Cardiac muscle cell (in vitro differentiated cells and primary cell): Measurements from ENCODE around the gene NFATC1. TPM values are rescaled to one million over a fixed set of nuclear protein-coding genes. Genes with fewer than 3 reads are reported as not detected.

ENCODE experiments used
- DNase-seq, 2 donors: peaks; one replicate each; pipeline versions ENCODE4 v3.0.0 to v3.0.0-alpha.2; 2010 to 2017; ENCODE audit warnings: low read depth in 1 of 2, low spot score in 1 of 2
- H3K27ac ChIP-seq: fragments of 200-600 bp; sonication (generic); 2 replicates; pipeline ENCODE4 v1.5.1; 2016
- H3K27me3 ChIP-seq: fragments of 200-600 bp; sonication (generic); 2 replicates; pipeline ENCODE4 v1.6.0; 2016; ENCODE audit warnings: control low read depth
- H3K36me3 ChIP-seq: fragments of 200-600 bp; sonication (generic); 2 replicates; pipeline ENCODE4 v1.5.1; 2016; ENCODE audit warnings: control low read depth
- H3K4me1 ChIP-seq: fragments of 200-600 bp; sonication (generic); 2 replicates; pipeline ENCODE4 v1.8.1; 2017; ENCODE audit warnings: low read depth, mild to moderate bottlenecking, mixed run types
- H3K4me3 ChIP-seq: fragments of 200-600 bp; sonication (generic); 2 replicates; pipeline ENCODE4 v1.5.1; 2016; ENCODE audit warnings: mild to moderate bottlenecking
- H3K9me3 ChIP-seq: fragments of 200-600 bp; sonication (generic); 2 replicates; pipeline ENCODE4 v1.5.1; 2017; ENCODE audit warnings: low read depth, mild to moderate bottlenecking, control low read depth
- polyA plus RNA-seq: library from polyadenylated mRNA; unstranded; fragments of >200 nt; fragmentation: Nextera tagmentation; extraction: Ambion mirVana; gene quantifications from 2 replicates; pipeline ENCODE4 v1.2.1, GENCODE V29; 2016
- total RNA-seq: library from RNA; depleted of rRNA; stranded (reverse); fragments of >200 nt; gene quantifications from 2 replicates; pipeline ENCODE4 v1.2.3, GENCODE V29; 2016
- TF ChIP-seq, protein P1 (sequence below): IDR thresholded peaks from 2 replicates; pipeline ENCODE4 v1.5.1; 2012; ENCODE audit warnings: low read depth, mild to moderate bottlenecking, low read length

Gene NFATC1
- total and polyA plus RNA-seq, 2 experiments from 2014 or later = 10.8 to 11.7 TPM

DNA sequence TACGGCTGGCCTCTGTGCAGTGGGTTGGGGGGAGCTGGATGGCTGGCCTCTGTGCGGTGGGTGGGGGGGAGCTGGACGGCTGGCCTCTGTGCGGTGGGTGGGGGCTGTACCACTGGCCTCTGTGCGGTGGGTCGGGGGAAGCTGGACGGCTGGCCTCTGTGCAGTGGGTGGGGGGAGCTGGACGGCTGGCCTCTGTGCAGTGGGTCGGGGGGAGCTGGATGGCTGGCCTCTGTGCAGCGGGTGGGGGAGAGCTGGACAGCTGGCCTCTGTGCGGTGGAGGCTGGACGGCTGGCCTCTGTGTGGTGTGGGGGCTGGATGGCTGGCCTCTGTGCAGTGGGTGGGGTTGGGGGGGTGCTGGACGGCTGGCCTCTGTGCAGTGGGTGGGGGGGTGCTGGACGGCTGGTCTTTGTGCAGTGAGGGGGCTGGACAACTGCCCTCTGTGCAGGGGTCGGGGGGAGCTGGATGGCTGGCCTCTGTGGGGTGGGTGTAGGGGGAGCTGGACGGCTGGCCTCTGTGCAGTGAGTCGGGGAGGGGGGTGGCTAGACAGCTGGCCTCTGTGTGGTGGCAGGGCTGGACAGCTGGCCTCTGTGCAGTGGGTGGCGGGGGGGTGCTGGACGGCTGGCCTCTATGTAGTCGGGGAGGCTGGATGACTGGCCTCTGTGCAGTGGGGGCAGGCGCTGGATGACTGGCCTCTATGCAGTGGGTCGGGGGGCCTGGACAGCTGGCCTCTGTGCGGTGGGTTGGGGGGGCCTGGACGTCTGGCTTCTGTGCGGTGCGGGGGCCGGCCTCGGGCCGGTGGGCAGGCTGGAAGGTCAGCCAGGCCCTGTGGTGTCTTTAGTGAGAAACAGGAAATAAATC, 31.9 kb downstream of the NFATC1 start:
- no peaks in the 10 kb centered on the region for H3K36me3 ChIP-seq
- no peaks in the 10 kb centered on the region for H3K4me1 ChIP-seq
- no peaks in the 10 kb centered on the region for H3K27me3 ChIP-seq
- no peak overlapping the region for H3K27ac ChIP-seq
- DNase-seq = no peak
- TF ChIP-seq, protein P1, sequence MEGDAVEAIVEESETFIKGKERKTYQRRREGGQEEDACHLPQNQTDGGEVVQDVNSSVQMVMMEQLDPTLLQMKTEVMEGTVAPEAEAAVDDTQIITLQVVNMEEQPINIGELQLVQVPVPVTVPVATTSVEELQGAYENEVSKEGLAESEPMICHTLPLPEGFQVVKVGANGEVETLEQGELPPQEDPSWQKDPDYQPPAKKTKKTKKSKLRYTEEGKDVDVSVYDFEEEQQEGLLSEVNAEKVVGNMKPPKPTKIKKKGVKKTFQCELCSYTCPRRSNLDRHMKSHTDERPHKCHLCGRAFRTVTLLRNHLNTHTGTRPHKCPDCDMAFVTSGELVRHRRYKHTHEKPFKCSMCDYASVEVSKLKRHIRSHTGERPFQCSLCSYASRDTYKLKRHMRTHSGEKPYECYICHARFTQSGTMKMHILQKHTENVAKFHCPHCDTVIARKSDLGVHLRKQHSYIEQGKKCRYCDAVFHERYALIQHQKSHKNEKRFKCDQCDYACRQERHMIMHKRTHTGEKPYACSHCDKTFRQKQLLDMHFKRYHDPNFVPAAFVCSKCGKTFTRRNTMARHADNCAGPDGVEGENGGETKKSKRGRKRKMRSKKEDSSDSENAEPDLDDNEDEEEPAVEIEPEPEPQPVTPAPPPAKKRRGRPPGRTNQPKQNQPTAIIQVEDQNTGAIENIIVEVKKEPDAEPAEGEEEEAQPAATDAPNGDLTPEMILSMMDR = no peak
- no peaks in the 10 kb centered on the region for H3K9me3 ChIP-seq
- no peak overlapping the region for H3K4me3 ChIP-seq

DNA sequence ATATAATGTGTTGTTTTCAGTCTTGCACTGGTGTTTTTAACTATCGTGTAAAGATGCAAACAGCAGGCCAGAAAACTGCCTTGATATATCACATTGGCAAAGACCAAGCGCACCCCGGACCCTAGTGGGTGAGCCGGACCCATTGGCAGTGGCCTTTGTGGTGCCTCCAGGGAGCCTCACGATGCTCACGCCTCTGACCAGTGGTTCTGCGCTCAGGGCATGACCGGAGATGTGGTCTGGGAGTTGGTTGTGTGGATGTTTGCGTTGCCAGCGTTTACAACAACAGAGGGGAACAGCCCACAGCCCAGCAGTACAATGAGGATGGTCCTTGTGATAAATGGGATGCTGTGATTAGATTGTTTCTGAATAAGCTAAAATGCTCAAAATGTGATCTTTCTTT, 32.6 kb downstream of the NFATC1 start:
- Histone ChIP-seq H3K27me3 (no peaks in the 10 kb centered on the region), H3K27ac (no peak overlapping the region), H3K4me1 (no peaks in the 10 kb centered on the region), H3K9me3 (no peaks in the 10 kb centered on the region), H3K4me3 (no peak overlapping the region), H3K36me3 (no peaks in the 10 kb centered on the region)
- DNase-seq = no peak
- TF ChIP-seq, protein P1 = no peak

DNA sequence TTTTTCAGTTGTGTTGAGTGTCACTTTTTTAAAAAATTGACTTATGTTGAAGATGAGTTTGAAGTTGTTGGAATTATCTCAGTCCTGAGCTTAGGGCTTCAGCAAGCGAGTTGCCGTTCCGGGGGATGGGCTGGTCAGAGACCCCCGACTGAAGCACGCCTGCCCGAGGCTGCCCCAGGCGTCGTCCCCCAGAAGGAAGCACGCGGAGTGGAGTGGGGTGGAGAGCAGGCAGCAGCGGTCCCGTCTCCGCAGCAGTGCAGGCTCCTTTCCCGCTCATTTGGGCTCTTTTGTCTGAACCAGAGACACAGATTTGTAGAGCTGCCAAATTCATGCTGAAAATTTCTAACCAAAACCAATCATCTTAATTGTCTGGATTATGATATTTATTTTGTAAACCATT, 33.7 kb downstream of the NFATC1 start:
- Histone ChIP-seq H3K4me3 (no peak overlapping the region), H3K9me3 (no peaks in the 10 kb centered on the region), H3K4me1 (no peaks in the 10 kb centered on the region), H3K27me3 (no peaks in the 10 kb centered on the region), H3K36me3 (no peaks in the 10 kb centered on the region), H3K27ac (no peak overlapping the region)
- no peak for DNase-seq
- TF ChIP-seq, protein P1 = no peak

DNA sequence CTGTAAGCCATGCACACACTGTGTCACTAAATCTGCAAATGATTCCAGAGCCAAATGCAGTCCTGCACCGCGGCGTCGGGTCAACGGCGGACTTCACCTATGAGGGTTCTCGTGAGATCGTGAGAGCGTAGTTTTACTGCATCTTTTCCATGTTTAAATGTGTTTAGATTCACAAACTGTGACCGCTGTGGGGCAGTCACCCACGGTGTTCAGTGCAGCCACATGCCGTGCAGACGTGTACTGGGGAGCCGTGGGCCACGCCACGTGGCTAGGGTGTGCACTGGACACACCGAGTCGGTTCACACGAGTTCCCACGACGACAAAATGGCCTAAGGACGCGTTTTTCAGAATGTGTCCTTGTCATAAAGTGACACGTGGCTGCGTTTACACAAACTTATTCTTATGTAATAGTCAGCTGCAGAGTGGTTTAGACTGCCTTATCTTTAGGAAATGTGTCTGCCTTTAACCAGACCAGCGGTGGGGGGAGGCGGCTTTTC, 34.1 kb downstream of the NFATC1 start:
- Histone ChIP-seq H3K9me3 (no peaks in the 10 kb centered on the region), H3K27ac (no peak overlapping the region), H3K4me1 (no peaks in the 10 kb centered on the region), H3K4me3 (no peak overlapping the region), H3K36me3 (no peaks in the 10 kb centered on the region), H3K27me3 (no peaks in the 10 kb centered on the region)
- TF ChIP-seq, protein P1 = no peak
- peak in 1 of 2 donors; percentile 26 for DNase-seq

DNA sequence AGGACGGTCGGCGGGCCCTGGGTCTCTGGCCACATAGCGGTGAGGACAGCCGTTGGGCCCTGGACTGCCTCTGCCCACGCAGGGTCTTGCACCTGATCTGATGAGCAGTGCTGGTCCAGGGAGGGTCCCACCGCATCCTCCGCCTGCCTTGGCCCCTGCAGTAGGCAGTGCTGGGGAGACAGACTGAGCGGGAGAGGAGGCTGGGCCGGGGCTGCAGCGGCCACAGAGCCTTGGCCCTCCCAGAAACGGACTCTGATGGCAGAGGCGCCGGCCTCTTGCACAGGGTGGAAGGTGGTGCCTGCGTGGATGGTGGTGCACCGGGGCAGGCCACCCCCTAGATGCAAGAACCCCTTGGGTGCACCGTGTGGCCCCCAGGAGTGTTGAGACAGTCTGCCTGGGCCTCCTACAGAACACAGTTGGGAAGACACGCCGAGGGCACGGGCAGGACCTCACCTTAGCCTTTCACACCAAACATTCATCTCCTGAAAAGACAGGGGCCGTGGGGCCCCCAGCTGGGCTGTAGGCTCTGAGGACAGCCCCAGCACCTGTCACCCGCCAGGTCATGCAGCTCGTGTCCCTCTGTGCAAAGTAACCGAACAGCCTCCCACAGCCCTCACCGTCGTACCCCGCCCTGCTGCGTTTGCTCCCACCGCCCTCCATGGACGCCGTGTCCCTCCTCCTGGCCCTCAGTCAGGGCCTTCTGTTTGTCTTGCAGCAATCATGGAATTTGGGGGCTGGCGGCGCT, 36.8 kb downstream of the NFATC1 start:
- no peak overlapping the region for H3K27ac ChIP-seq
- H3K9me3 ChIP-seq = no peaks in the 10 kb centered on the region
- H3K4me3 ChIP-seq = no peak overlapping the region
- H3K36me3 ChIP-seq = no peaks in the 10 kb centered on the region
- DNase-seq = no peak
- no peaks in the 10 kb centered on the region for H3K4me1 ChIP-seq
- TF ChIP-seq, protein P1 = no peak
- no peaks in the 10 kb centered on the region for H3K27me3 ChIP-seq
